WTC11 (cell line): ENCODE measurements around the gene FZD10.

ENCODE experiments used
- CTCF ChIP-seq: fragments of 200-600 bp; IDR thresholded peaks from 2 replicates; pipeline ENCODE4 v1.8.0; 2022; ENCODE audit warnings: antibody characterized with exemption
- E2F4 ChIP-seq: sonication (generic); formaldehyde crosslinking; IDR thresholded peaks from 2 replicates; pipeline ENCODE4 v1.8.1; 2022; ENCODE audit warnings: low read depth, mild to moderate bottlenecking, moderate library complexity, missing genetic modification reagents, borderline replicate concordance
- ETV6 ChIP-seq: sonication (generic); formaldehyde crosslinking; IDR thresholded peaks from 2 replicates; pipeline ENCODE4 v1.8.1; 2022; ENCODE audit warnings: mild to moderate bottlenecking, missing genetic modification reagents
- NR2C2 ChIP-seq: sonication (generic); formaldehyde crosslinking; IDR thresholded peaks from 2 replicates; pipeline ENCODE4 v1.8.0; 2022; ENCODE audit warnings: mild to moderate bottlenecking, missing genetic modification reagents

- no peak for TF ChIP-seq CTCF
- TF ChIP-seq NR2C2 (CRISPR knock-in tag), result no peak
- no peak for TF ChIP-seq E2F4 (CRISPR knock-in tag)
- TF ChIP-seq ETV6 (CRISPR knock-in tag), result no peak
These were observed 37.5 kb downstream of the FZD10 start for GRCh38 chr12:130199581-130200390.
